Thyroid gland (tissue), 4 donors: ENCODE data around the gene GLRA3.

Experiments used
- CTCF ChIP-seq, 6 experiments: fragments of 200-600 bp in 3 of 6; fragments of 450-650 bp in 3 of 6; sonication (generic) in 3 of 6; IDR thresholded peaks; one replicate each; pipeline ENCODE4 v1.5.1; 2016 to 2019; ENCODE audit warnings: antibody characterized with exemption in 6 of 6, mild to moderate bottlenecking in 2 of 6, inconsistent platforms in 1 of 6, moderate library complexity in 1 of 6
- POLR2A ChIP-seq, 2 donors: fragments of 450-650 bp; IDR thresholded peaks; one replicate each; pipeline ENCODE4 v1.6.1; 2017; ENCODE audit warnings: antibody characterized with exemption in 2 of 2, mild to moderate bottlenecking in 2 of 2, moderate library complexity in 1 of 2

- TF ChIP-seq CTCF (IDR thresholded peaks at IDR 0.05), result no peak
- no peak for TF ChIP-seq POLR2A (IDR thresholded peaks at IDR 0.05)
These were observed 45.9 kb upstream of the GLRA3 start for GRCh38 chr4:174874898-174875297.
